ENCODE measurements around the gene CST11.

- TF ChIP-seq POLR2AphosphoS5 (IDR thresholded peaks at IDR 0.05; ENCODE audit: low read depth), result no peak
- TF ChIP-seq CTCF (IDR thresholded peaks at IDR 0.05; ENCODE audit: insufficient read depth, low read length), result no peak
- no peak for TF ChIP-seq SPI1 (IDR thresholded peaks at IDR 0.05; ENCODE audit: borderline replicate concordance, low read depth)
- TF ChIP-seq GABPA (IDR thresholded peaks at IDR 0.05; ENCODE audit: low read depth), result no peak
- TF ChIP-seq REST (IDR thresholded peaks at IDR 0.05; ENCODE audit: insufficient replicate concordance, low read depth), result no peak
These were observed 1.8 kb downstream of the CST11 start for GRCh38 chr20:23450877-23451276.

Data from HL-60 (cell line).